Endothelial cell of umbilical vein (primary cell): ENCODE data around the gene COL20A1. TPM values are rescaled to one million over a fixed set of nuclear protein-coding genes. Genes with fewer than 3 reads are reported as not detected.

ENCODE experiments used
- BruUV-seq: library from RNA; stranded (reverse); fragments of 400-500 nt; replicated peaks from 2 replicates; lab custom pipeline; 2021; lab: Mats Ljungman, UMichigan
- CTCF ChIA-PET: fragments of 300-600, 350-600 bp; sonication (Branson Sonifier 250); formaldehyde crosslinking; loops from one replicate; lab custom pipeline; 2021; ENCODE audit warnings: antibody characterized with exemption, inconsistent platforms; lab: Charles Lee
- POLR2A ChIA-PET: fragments of 300-600, 350-600 bp; sonication (Branson Sonifier 250); formaldehyde crosslinking; loops from one replicate; lab custom pipeline; 2021; ENCODE audit warnings: antibody characterized with exemption, inconsistent platforms; lab: Charles Lee
- DNase-seq: peaks from one replicate; pipeline ENCODE4 v3.0.0-alpha.2; 2011; ENCODE audit warnings: low read depth, low spot score
- FAIRE-seq: peaks from 2 replicates; lab custom pipeline; 2011; peaks lifted over from hg19 to GRCh38; lab: Jason Lieb, UNC
- H2AFZ ChIP-seq: 2 replicates; pipeline ENCODE4 v1.6.0; 2012; ENCODE audit warnings: low read depth, low read length, control low read depth, inconsistent platforms
- H3K27ac ChIP-seq: 2 replicates; pipeline ENCODE4 v1.5.1; 2011; ENCODE audit warnings: low read depth, mild to moderate bottlenecking, control low read depth, low read length, moderate library complexity; ENCODE audit not compliant: insufficient read depth
- H3K27me3 ChIP-seq, 2 experiments: 2 replicates each; pipeline versions ENCODE4 v1.6.0 to v1.6.1; 2011; ENCODE audit warnings: low read length in 2 of 2, mixed read lengths in 1 of 2; ENCODE audit not compliant: control insufficient read depth in 2 of 2, insufficient read depth in 2 of 2
- H3K36me3 ChIP-seq, 2 experiments: 2 replicates in 1 of 2; 3 replicates in 1 of 2; pipeline ENCODE4 v1.5.1; 2011; ENCODE audit warnings: low read length in 2 of 2, mild to moderate bottlenecking in 1 of 2, moderate library complexity in 1 of 2; ENCODE audit not compliant: control insufficient read depth in 2 of 2, insufficient read depth in 2 of 2; ENCODE audit errors: extremely low read depth in 1 of 2
- H3K4me1 ChIP-seq: 3 replicates; pipeline ENCODE4 v1.5.1; 2011; ENCODE audit warnings: mild to moderate bottlenecking, low read length; ENCODE audit not compliant: control insufficient read depth, insufficient read depth; ENCODE audit errors: extremely low read depth
- H3K4me2 ChIP-seq: 2 replicates; pipeline ENCODE4 v1.6.1; 2011; ENCODE audit warnings: low read length, control low read depth, mixed read lengths; ENCODE audit not compliant: insufficient read depth
- H3K4me3 ChIP-seq, 3 experiments: fragments of 200-600 bp in 1 of 3; sonication (generic), shearing (Covaris generic) in 1 of 3; replicated peaks in 1 of 3; 2 replicates each; pipeline ENCODE4 v1.5.1; 2011 to 2016; ENCODE audit warnings: control low read depth in 3 of 3, low read length in 3 of 3, mild to moderate bottlenecking in 2 of 3, inconsistent platforms in 1 of 3, low read depth in 1 of 3, moderate library complexity in 1 of 3; ENCODE audit not compliant: insufficient read depth in 1 of 3
- H3K79me2 ChIP-seq: 2 replicates; pipeline ENCODE4 v1.6.0; 2012; ENCODE audit warnings: low read length, inconsistent platforms; ENCODE audit not compliant: control insufficient read depth, insufficient read depth
- H3K9ac ChIP-seq: replicated peaks from 2 replicates; pipeline ENCODE3; 2011; ENCODE audit warnings: low read length, control low read depth; ENCODE audit not compliant: insufficient read depth; ENCODE audit errors: extremely low read depth
- H3K9me1 ChIP-seq: replicated peaks from 3 replicates; pipeline ENCODE4 v1.6.0; 2011; ENCODE audit warnings: mild to moderate bottlenecking, low read length; ENCODE audit not compliant: control insufficient read depth, insufficient read depth; ENCODE audit errors: extremely low read depth
- H3K9me3 ChIP-seq: replicated peaks from 2 replicates; pipeline ENCODE4 v1.5.1; 2012; ENCODE audit warnings: low read length, inconsistent platforms; ENCODE audit not compliant: control insufficient read depth, insufficient read depth
- H4K20me1 ChIP-seq: replicated peaks from 2 replicates; pipeline ENCODE3; 2011; ENCODE audit warnings: mild to moderate bottlenecking, low read length; ENCODE audit not compliant: control insufficient read depth, insufficient read depth; ENCODE audit errors: extremely low read depth
- CTCF ChIP-seq, 2 donors: IDR thresholded peaks; 1 replicate in 1 of 2; 2 replicates in 1 of 2; pipeline ENCODE4 v1.5.1; 2011; ENCODE audit warnings: low read length in 2 of 2, mild to moderate bottlenecking in 2 of 2, moderate library complexity in 2 of 2, control low read depth in 1 of 2, inconsistent platforms in 1 of 2, low read depth in 1 of 2; ENCODE audit not compliant: insufficient read depth in 1 of 2; ENCODE audit errors: extremely low read depth in 1 of 2
- GATA2 ChIP-seq: IDR thresholded peaks from 2 replicates; pipeline ENCODE4 v1.7.0; 2011; ENCODE audit warnings: low read depth, mild to moderate bottlenecking, moderate library complexity, mixed read lengths, low read length; ENCODE audit not compliant: insufficient read length, insufficient read depth
- MYC ChIP-seq: IDR thresholded peaks from one replicate; pipeline ENCODE4 v1.6.1; 2011; ENCODE audit warnings: mild to moderate bottlenecking, low read depth, low read length
- dilution Hi-C: fragments of 300-500 bp; cut with MboI; formaldehyde crosslinking; loops from one replicate; pipeline ENCODE4 v1.15.0; 2019; ENCODE audit warnings: low sequenced_read_pairs; ENCODE audit not compliant: extremely low pct_ligation_motif_present
- intact Hi-C: fragments of 100-400 bp; cut with micrococcal nuclease; formaldehyde crosslinking; loops from one replicate; pipeline ENCODE4 v1.10.0; 2022
- polyA plus RNA-seq, 4 experiments: library from polyadenylated mRNA; depleted of rRNA in 3 of 4; stranded (reverse) in 3 of 4; unstranded in 1 of 4; fragments of >200 nt; gene quantifications; 2 replicates each; pipeline versions ENCODE4 v1.2.1 to v1.2.3, GENCODE V29; 2011 to 2012; ENCODE audit warnings: missing spikeins in 1 of 4
- total RNA-seq: library from RNA; stranded (reverse); gene quantifications from 2 replicates; pipeline ENCODE4 v1.2.3, GENCODE V29; 2021

COL20A1 gene
- total and polyA plus RNA-seq, 2 donors (not counting 3 experiments of a cell fraction or from before 2014, with no cell fraction given) = not detected

GRCh38 chr20:63345328-63346100, 52.5 kb downstream of the COL20A1 start:
- no peaks in the 10 kb centered on the region for H3K9me3 ChIP-seq
- TF ChIP-seq GATA2 (no peak), MYC (no peak), CTCF (IDR thresholded peaks at IDR 0.05; ENCODE audit: extremely low read depth in 1 of 2, insufficient read depth in 1 of 2, low read depth in 1 of 2, low read length in 2 of 2) (no peak)
- no peaks in the 10 kb centered on the region for H4K20me1 ChIP-seq
- H2AFZ ChIP-seq = no peak overlapping the region
- CTCF ChIA-PET = interaction anchor here (1.0 to 1.6 kb wide), 2 partner anchors 36 kb away, joined by 4 to 5 read pairs; no protein-coding TSS in a partner anchor
- no peak overlapping the region for H3K9ac ChIP-seq
- intact Hi-C loops (no loop called here), dilution Hi-C loops (no loop called here)
- H3K4me2 ChIP-seq = no peak overlapping the region
- H3K36me3 ChIP-seq = no peaks in the 10 kb centered on the region
- no peaks in the 10 kb centered on the region for H3K9me1 ChIP-seq
- H3K4me3 ChIP-seq = no peak overlapping the region
- H3K79me2 ChIP-seq = no peaks in the 10 kb centered on the region
- H3K4me1 ChIP-seq = no peaks in the 10 kb centered on the region
- H3K27ac ChIP-seq = no peak overlapping the region
- POLR2A ChIA-PET = no interaction called here
- no TSS peak for BruUV-seq
- DNase-seq = no peak
- H3K27me3 ChIP-seq = no peaks in the 10 kb centered on the region
- no peak for FAIRE-seq
